ENCODE results near the gene ADRA1B.

The ADRA1B gene

GRCh38 chr5:159912033-159912800 lies 4.1 kb upstream of the ADRA1B start:
- FAIRE-seq = no peak
- TF ChIP-seq TAF1 (IDR thresholded peaks at IDR 0.05; ENCODE audit: borderline replicate concordance, low read depth, low read length) = no peak
- TF ChIP-seq POLR2A (IDR thresholded peaks at IDR 0.05; ENCODE audit: low read depth, low read length) = no peak
- TF ChIP-seq POLR2AphosphoS5 (IDR thresholded peaks at IDR 0.05; ENCODE audit: low read depth, low read length) = no peak
- no peak for DNase-seq (ENCODE audit: insufficient read length)

DNA sequence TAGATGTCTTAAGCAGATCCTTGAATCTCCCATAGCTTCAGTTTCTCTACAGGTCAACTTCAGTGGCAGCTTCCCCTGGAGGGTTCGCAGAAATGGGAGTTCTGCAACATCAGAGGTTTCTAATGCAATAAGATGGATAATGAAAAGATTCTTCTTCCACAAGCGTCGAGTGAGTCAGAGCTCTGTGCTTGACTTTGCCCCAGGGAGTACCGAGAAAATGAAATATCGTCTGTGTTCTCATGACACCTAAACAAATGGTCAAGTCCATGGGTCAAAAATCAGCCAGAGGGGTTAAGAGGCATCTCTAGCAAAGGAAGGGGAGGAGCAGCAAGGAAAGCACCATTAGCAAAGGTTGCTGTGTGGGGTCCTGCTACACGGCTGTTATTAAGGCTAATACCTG lies 3.2 kb upstream of the ADRA1B start:
- FAIRE-seq (no peak), DNase-seq (ENCODE audit: insufficient read length) (no peak)
- TF ChIP-seq POLR2A (IDR thresholded peaks at IDR 0.05; ENCODE audit: low read depth, low read length) (no peak), POLR2AphosphoS5 (IDR thresholded peaks at IDR 0.05; ENCODE audit: low read depth, low read length) (no peak)

DNA sequence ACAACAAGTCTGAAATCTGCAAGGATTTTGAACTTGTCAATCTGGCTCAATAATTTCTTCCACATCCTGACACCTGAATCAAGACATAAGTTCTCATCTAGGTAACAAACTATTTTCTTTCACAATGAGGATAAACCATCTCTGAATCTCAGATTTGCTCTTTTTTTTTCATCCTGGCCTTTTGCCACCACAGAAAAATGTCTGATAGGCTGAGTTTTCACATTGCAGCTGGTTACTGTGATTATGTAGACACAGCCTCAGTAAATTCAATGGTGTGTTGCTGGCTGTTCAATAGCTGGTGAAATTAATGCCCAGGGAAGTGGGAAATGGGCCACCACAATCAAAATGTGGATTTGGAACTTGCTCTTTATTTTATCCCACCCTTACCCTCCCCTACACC lies 2.8 kb upstream of the ADRA1B start:
- no peak for DNase-seq (ENCODE audit: insufficient read length)
- TF ChIP-seq POLR2AphosphoS5 (IDR thresholded peaks at IDR 0.05; ENCODE audit: low read depth, low read length) (no peak), POLR2A (IDR thresholded peaks at IDR 0.05; ENCODE audit: low read depth, low read length) (no peak), TAF1 (IDR thresholded peaks at IDR 0.05; ENCODE audit: borderline replicate concordance, low read depth, low read length) (no peak)
- FAIRE-seq = no peak

GRCh38 chr5:159916841-159917761 lies 819 bp downstream of the ADRA1B start:
- FAIRE-seq (no peak), DNase-seq (ENCODE audit: insufficient read length) (no peak)
- TF ChIP-seq POLR2A (IDR thresholded peaks at IDR 0.05; ENCODE audit: low read depth, low read length) = no peak
- TF ChIP-seq POLR2AphosphoS5 (IDR thresholded peaks at IDR 0.05; ENCODE audit: low read depth, low read length) = no peak
- no peak for TF ChIP-seq TAF1 (IDR thresholded peaks at IDR 0.05; ENCODE audit: borderline replicate concordance, low read depth, low read length)

DNA sequence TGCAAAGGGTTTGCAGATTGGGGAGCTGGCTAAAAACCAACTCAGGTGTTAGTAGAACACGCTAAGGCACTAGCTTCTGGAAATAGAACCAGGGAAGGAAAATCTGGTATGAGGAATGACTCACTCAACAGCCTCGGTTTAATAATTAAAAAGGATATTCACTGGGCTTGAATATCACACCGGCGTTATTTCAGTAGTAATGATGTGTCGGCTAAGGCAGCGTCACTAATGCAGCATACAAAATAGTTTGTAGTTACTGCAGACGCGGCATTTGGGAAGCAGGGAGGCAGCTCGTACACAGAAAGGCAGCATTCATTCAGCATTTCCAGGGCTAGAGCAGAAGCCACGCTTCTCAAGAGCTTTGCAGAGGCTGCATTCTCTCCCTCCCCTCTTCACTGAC lies 1.7 kb downstream of the ADRA1B start:
- FAIRE-seq (no peak), DNase-seq (ENCODE audit: insufficient read length) (no peak)
- no peak for TF ChIP-seq POLR2A (IDR thresholded peaks at IDR 0.05; ENCODE audit: low read depth, low read length)
- TF ChIP-seq POLR2AphosphoS5 (IDR thresholded peaks at IDR 0.05; ENCODE audit: low read depth, low read length) = no peak
- no peak for TF ChIP-seq TAF1 (IDR thresholded peaks at IDR 0.05; ENCODE audit: borderline replicate concordance, low read depth, low read length)

DNA sequence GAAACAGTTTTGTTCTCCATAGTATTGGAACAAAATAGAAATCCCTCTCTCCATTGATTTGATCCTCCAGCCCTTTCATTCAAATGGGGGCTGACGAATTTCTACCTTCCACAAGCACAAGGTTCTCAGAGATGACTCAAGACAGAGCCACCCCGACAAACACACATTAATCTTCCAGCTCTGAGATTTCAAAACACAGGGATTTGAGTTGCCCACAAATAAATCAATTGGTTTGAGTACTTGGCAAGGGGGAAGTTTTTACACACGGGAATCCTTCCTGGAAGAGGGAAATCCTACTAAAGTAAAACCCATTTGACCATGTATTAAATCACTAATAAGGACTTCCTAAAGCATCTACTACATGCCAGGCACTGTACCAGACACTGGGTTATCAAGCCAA lies 5.4 kb downstream of the ADRA1B start:
- TF ChIP-seq POLR2A (IDR thresholded peaks at IDR 0.05; ENCODE audit: low read depth, low read length) (no peak), POLR2AphosphoS5 (IDR thresholded peaks at IDR 0.05; ENCODE audit: low read depth, low read length) (no peak), TAF1 (IDR thresholded peaks at IDR 0.05; ENCODE audit: borderline replicate concordance, low read depth, low read length) (no peak)
- no peak for FAIRE-seq
- no peak for DNase-seq (ENCODE audit: insufficient read length)

- no peak for FAIRE-seq
- DNase-seq (ENCODE audit: insufficient read length) = no peak
Measured at GRCh38 chr5:159923008-159923407, 6.7 kb downstream of the ADRA1B start.

DNA sequence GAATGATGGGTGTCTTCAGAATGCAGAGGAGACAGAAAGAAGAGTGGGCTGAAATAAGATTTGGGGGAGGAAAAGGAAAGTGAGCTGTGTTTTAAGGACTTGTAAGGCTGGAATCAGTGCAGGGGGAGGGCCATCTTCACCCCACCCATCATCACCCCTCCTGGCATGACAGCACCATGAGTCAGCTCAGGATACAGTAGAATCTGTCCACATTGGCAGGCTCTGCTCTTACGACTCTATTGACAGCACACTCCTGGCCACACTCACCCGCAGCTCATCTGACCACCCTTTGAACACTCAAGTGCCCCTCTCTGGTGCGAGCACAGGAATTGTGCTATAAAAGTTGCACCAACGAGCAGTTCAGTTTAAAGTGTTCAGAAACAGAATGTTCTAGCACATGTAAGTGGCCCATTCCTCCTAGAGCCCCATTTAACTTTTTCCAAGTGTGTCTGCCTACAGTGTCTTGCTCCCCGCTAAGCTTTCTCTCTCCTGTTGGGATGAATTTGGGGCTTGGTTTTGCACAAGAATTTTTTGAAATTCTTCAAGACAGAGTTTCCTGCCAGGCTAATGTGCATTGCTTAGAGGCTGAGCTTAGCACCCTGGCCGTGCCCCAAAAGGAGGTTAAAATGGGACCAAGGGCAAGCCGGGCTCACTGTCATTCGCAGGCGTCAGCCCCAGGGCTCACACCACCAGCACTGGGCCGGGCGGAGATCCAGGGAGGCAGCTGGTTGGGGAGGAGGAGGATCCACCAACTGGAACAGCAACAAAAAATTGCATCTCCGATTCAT lies 12.0 kb downstream of the ADRA1B start:
- DNase-seq (ENCODE audit: insufficient read length) (no peak), FAIRE-seq (no peak)
- TF ChIP-seq POLR2AphosphoS5 (IDR thresholded peaks at IDR 0.05; ENCODE audit: low read depth, low read length) (no peak), TAF1 (IDR thresholded peaks at IDR 0.05; ENCODE audit: borderline replicate concordance, low read depth, low read length) (no peak), POLR2A (IDR thresholded peaks at IDR 0.05; ENCODE audit: low read depth, low read length) (no peak)

More at GRCh38 chr5:159923008-159923407, 6.7 kb downstream of the ADRA1B start:
- TF ChIP-seq TAF1 (IDR thresholded peaks at IDR 0.05; ENCODE audit: borderline replicate concordance, low read depth, low read length) = no peak
- no peak for TF ChIP-seq POLR2A (IDR thresholded peaks at IDR 0.05; ENCODE audit: low read depth, low read length)

- DNase-seq (ENCODE audit: insufficient read length) (no peak), FAIRE-seq (no peak)
- TF ChIP-seq TAF1 (IDR thresholded peaks at IDR 0.05; ENCODE audit: borderline replicate concordance, low read depth, low read length) (no peak), POLR2A (IDR thresholded peaks at IDR 0.05; ENCODE audit: low read depth, low read length) (no peak), POLR2AphosphoS5 (IDR thresholded peaks at IDR 0.05; ENCODE audit: low read depth, low read length) (no peak)
Measured at GRCh38 chr5:159929176-159929575, 12.9 kb downstream of the ADRA1B start.

- FAIRE-seq (no peak), DNase-seq (ENCODE audit: insufficient read length) (no peak)
- TF ChIP-seq POLR2AphosphoS5 (IDR thresholded peaks at IDR 0.05; ENCODE audit: low read depth, low read length) = no peak
- TF ChIP-seq TAF1 (IDR thresholded peaks at IDR 0.05; ENCODE audit: borderline replicate concordance, low read depth, low read length) = no peak
- no peak for TF ChIP-seq POLR2A (IDR thresholded peaks at IDR 0.05; ENCODE audit: low read depth, low read length)
Measured at GRCh38 chr5:159933531-159934485, 17.5 kb downstream of the ADRA1B start.

Measured in GM12892 (cell line).